ENCODE results near the gene MICAL2.

Gene MICAL2

DNA sequence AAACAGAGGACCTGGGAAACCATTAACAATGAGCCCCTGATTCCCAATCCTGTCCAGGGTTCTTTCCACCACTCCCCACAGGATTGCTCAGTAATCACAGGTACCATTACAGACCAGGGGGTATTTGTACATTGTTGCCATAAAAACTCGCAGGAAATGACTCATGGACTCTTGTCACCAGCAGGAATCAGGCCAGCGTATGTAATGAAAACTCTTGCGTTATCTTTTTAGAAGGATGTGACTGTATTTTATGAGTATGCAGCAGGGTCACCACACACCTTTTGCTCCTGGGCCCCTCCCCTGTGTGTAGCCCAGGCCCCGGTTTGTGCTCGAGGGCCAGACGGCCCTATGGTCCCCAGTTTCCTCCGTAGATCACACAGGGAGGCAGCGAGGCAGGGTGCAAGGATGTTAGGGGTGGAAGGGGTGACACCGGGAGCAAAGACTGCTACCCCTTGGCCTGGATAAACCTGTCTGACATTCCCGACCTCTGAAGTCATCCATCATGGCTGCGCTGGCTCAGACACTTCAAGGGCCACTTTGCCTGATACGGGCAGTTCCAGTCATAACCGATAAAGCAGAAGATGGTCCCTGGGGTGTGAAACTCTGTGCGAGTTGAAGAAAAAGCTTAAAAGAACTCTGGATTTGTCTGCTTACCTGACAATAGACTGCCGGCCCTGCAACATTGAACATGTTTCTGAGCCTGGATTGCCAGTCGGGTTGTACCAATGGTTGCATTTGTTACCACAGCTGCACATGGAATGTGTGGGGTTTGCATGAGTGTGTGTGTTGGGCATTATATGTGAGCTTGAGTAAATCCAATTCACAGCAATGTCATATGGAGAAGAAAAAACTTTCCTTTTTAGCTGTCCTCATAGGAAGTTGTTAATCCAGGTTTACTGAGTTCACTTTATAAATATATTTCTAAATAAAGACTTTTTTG is 56.9 kb downstream of the MICAL2 start (continued):
- TF ChIP-seq ZNF585B (tag by site-specific recombination; IDR thresholded peaks at IDR 0.05): no peak
- no peak for TF ChIP-seq EGR2 (tag by site-specific recombination; IDR thresholded peaks at IDR 0.05; ENCODE audit: low read depth)
- TF ChIP-seq, protein P1, sequence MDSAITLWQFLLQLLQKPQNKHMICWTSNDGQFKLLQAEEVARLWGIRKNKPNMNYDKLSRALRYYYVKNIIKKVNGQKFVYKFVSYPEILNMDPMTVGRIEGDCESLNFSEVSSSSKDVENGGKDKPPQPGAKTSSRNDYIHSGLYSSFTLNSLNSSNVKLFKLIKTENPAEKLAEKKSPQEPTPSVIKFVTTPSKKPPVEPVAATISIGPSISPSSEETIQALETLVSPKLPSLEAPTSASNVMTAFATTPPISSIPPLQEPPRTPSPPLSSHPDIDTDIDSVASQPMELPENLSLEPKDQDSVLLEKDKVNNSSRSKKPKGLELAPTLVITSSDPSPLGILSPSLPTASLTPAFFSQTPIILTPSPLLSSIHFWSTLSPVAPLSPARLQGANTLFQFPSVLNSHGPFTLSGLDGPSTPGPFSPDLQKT (IDR thresholded peaks at IDR 0.05; ENCODE audit: borderline replicate concordance, low read depth, low read length): no peak
- no peak for TF ChIP-seq ZNF837 (tag by site-specific recombination; IDR thresholded peaks at IDR 0.05)
- no peak for TF ChIP-seq ZNF677 (tag by site-specific recombination; IDR thresholded peaks at IDR 0.05)
- TF ChIP-seq HOXD13 (CRISPR knock-in tag; IDR thresholded peaks at IDR 0.05; ENCODE audit: borderline replicate concordance): 0 out of 2 replicates have a peak, but pooled peaks have one; percentile 21
- TF ChIP-seq ZEB2 (tag by site-specific recombination; IDR thresholded peaks at IDR 0.05): peak; percentile 80
- no peak for TF ChIP-seq ZBTB7A (tag by site-specific recombination; IDR thresholded peaks at IDR 0.05; ENCODE audit: low read depth)
- TF ChIP-seq ZNF24 (tag by site-specific recombination; IDR thresholded peaks at IDR 0.05): no peak
- no peak for TF ChIP-seq BCL11A (tag by site-specific recombination; IDR thresholded peaks at IDR 0.05; ENCODE audit: low read depth)
- TF ChIP-seq ZNF76 (tag by site-specific recombination; IDR thresholded peaks at IDR 0.05; ENCODE audit: borderline replicate concordance, low read depth): no peak
- TF ChIP-seq ZNF501 (tag by site-specific recombination; IDR thresholded peaks at IDR 0.05): no peak
- TF ChIP-seq ZNF510 (tag by site-specific recombination; IDR thresholded peaks at IDR 0.05; ENCODE audit: insufficient replicate concordance): no peak
- TF ChIP-seq ZNF335 (tag by site-specific recombination; conservative IDR thresholded peaks at IDR 0.05): no peak
- peak; percentile 27; the same call in 1 of the 2 replicates for TF ChIP-seq ZBTB48 (tag by site-specific recombination; IDR thresholded peaks at IDR 0.05)
- peak; percentile 50 for TF ChIP-seq TRIM28 (IDR thresholded peaks at IDR 0.05; ENCODE audit: borderline replicate concordance, low read length)
- TF ChIP-seq ZNF350 (tag by site-specific recombination; IDR thresholded peaks at IDR 0.05): no peak
- TF ChIP-seq ZNF184 (tag by site-specific recombination; IDR thresholded peaks at IDR 0.05): peak; percentile 71; the same call in 1 of the 2 replicates
- no peak for TF ChIP-seq ZNF707 (tag by site-specific recombination; IDR thresholded peaks at IDR 0.05)
- TF ChIP-seq ZNF174 (tag by site-specific recombination; IDR thresholded peaks at IDR 0.05): no peak
- TF ChIP-seq, protein P2, sequence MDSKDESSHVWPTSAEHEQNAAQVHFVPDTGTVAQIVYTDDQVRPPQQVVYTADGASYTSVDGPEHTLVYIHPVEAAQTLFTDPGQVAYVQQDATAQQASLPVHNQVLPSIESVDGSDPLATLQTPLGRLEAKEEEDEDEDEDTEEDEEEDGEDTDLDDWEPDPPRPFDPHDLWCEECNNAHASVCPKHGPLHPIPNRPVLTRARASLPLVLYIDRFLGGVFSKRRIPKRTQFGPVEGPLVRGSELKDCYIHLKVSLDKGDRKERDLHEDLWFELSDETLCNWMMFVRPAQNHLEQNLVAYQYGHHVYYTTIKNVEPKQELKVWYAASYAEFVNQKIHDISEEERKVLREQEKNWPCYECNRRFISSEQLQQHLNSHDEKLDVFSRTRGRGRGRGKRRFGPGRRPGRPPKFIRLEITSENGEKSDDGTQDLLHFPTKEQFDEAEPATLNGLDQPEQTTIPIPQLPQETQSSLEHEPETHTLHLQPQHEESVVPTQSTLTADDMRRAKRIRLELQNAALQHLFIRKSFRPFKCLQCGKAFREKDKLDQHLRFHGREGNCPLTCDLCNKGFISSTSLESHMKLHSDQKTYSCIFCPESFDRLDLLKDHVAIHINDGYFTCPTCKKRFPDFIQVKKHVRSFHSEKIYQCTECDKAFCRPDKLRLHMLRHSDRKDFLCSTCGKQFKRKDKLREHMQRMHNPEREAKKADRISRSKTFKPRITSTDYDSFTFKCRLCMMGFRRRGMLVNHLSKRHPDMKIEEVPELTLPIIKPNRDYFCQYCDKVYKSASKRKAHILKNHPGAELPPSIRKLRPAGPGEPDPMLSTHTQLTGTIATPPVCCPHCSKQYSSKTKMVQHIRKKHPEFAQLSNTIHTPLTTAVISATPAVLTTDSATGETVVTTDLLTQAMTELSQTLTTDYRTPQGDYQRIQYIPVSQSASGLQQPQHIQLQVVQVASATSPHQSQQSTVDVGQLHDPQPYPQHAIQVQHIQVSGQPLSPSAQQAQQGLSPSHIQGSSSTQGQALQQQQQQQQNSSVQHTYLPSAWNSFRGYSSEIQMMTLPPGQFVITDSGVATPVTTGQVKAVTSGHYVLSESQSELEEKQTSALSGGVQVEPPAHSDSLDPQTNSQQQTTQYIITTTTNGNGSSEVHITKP (tag by site-specific recombination; IDR thresholded peaks at IDR 0.05): peak; percentile 91
- TF ChIP-seq ZNF747 (tag by site-specific recombination; IDR thresholded peaks at IDR 0.05): no peak
- peak; percentile 65 for TF ChIP-seq ZIC2 (tag by site-specific recombination; IDR thresholded peaks at IDR 0.05)
- no peak for TF ChIP-seq YY1 (tag by site-specific recombination; IDR thresholded peaks at IDR 0.05)
- TF ChIP-seq ZNF132 (tag by site-specific recombination; IDR thresholded peaks at IDR 0.05; ENCODE audit: borderline replicate concordance): no peak
- no peak for TF ChIP-seq KLF7 (tag by site-specific recombination; IDR thresholded peaks at IDR 0.05; ENCODE audit: borderline replicate concordance)
- TF ChIP-seq, protein P3, sequence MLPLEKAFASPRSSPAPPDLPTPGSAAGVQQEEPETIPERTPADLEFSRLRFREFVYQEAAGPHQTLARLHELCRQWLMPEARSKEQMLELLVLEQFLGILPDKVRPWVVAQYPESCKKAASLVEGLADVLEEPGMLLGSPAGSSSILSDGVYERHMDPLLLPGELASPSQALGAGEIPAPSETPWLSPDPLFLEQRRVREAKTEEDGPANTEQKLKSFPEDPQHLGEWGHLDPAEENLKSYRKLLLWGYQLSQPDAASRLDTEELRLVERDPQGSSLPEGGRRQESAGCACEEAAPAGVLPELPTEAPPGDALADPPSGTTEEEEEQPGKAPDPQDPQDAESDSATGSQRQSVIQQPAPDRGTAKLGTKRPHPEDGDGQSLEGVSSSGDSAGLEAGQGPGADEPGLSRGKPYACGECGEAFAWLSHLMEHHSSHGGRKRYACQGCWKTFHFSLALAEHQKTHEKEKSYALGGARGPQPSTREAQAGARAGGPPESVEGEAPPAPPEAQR (tag by site-specific recombination; IDR thresholded peaks at IDR 0.05): no peak
- no peak for TF ChIP-seq ZNF777 (tag by site-specific recombination; IDR thresholded peaks at IDR 0.05; ENCODE audit: borderline replicate concordance)
- no peak for TF ChIP-seq ZNF155 (tag by site-specific recombination; IDR thresholded peaks at IDR 0.05)
- TF ChIP-seq, protein P4, sequence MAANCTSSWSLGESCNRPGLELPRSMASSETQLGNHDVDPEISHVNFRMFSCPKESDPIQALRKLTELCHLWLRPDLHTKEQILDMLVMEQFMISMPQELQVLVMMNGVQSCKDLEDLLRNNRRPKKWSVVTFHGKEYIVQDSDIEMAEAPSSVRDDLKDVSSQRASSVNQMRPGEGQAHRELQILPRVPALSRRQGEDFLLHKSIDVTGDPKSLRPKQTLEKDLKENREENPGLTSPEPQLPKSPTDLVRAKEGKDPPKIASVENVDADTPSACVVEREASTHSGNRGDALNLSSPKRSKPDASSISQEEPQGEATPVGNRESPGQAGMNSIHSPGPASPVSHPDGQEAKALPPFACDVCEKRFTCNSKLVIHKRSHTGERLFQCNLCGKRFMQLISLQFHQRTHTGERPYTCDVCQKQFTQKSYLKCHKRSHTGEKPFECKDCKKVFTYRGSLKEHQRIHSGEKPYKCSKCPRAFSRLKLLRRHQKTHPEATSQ (tag by site-specific recombination; IDR thresholded peaks at IDR 0.05): no peak
- TF ChIP-seq ZNF341 (tag by site-specific recombination; IDR thresholded peaks at IDR 0.05; ENCODE audit: low read depth): no peak
- no peak; the same call in 1 of the 2 replicates for TF ChIP-seq ZNF394 (tag by site-specific recombination; IDR thresholded peaks at IDR 0.05; ENCODE audit: borderline replicate concordance)

All from HEK293 (cell line).